A549 (cell line): Measurements from ENCODE around the gene GAK. TPM values are rescaled to one million over a fixed set of nuclear protein-coding genes. Genes with fewer than 3 reads are reported as not detected.
A peak's percentile ranks its signal among the peaks of the same experiment; 100 is the strongest.

ENCODE experiments used
- ATAC-seq, 2 experiments: fragments of 200-7000 bp in 1 of 2; fragments of >200 bp in 1 of 2; cut with Nextera tagmentation in 1 of 2; cut with Tn5 transposase in 1 of 2; 3 replicates each; pipeline versions ENCODE4 v1.8.0 to v1.9.1; 2018 to 2020; ENCODE audit warnings: mild to moderate bottlenecking in 1 of 2, moderate library complexity in 1 of 2
- CTCF ChIA-PET: fragments of 300-600 bp; sonication (Branson Sonifier 250); formaldehyde crosslinking; extraction: SDS; loops from one replicate; lab custom pipeline; 2021; ENCODE audit warnings: antibody characterized with exemption, inconsistent platforms; lab: Yijun Ruan, JAX
- POLR2A ChIA-PET: fragments of 350-600 bp; formaldehyde crosslinking; extraction: SDS; loops from one replicate; lab custom pipeline; 2021; ENCODE audit warnings: antibody characterized with exemption, inconsistent platforms; lab: Yijun Ruan, JAX
- DNase-seq, 2 experiments: peaks; one replicate each; pipeline versions ENCODE4 v3.0.0 to v3.0.0-alpha.2; 2011 to 2016; ENCODE audit warnings: low read depth in 1 of 2, low spot score in 1 of 2
- FAIRE-seq: peaks from 2 replicates; lab custom pipeline; 2011; peaks lifted over from hg19 to GRCh38; lab: Jason Lieb, UNC
- H3K27ac ChIP-seq, 2 experiments: fragments of >200 bp; sonication (Bioruptor Twin); formaldehyde crosslinking; 3 replicates each; pipeline ENCODE4 v1.5.1; 2016 to 2017
- H3K4me1 ChIP-seq: fragments of >200 bp; sonication (Bioruptor Twin); formaldehyde crosslinking; 3 replicates; pipeline ENCODE4 v1.6.1; 2016
- H3K4me2 ChIP-seq: fragments of >200 bp; sonication (Bioruptor Twin); formaldehyde crosslinking; 3 replicates; pipeline ENCODE4 v1.6.1; 2016
- H3K4me3 ChIP-seq: fragments of >200 bp; sonication (Bioruptor Twin); formaldehyde crosslinking; 3 replicates; pipeline ENCODE4 v1.5.1; 2016
- H3K9me3 ChIP-seq: fragments of >200 bp; sonication (Bioruptor Twin); formaldehyde crosslinking; 3 replicates; pipeline ENCODE4 v1.6.1; 2016
- BHLHE40 ChIP-seq: IDR thresholded peaks from 2 replicates; pipeline ENCODE4 v1.6.1; 2012; ENCODE audit warnings: low read depth, low read length, inconsistent platforms
- CEBPB ChIP-seq, 2 experiments: fragments of >200 bp in 1 of 2; sonication (Bioruptor Twin) in 1 of 2; formaldehyde crosslinking in 1 of 2; IDR thresholded peaks; 2 replicates each; pipeline ENCODE4 v1.6.1; 2012 to 2016
- CHD4 ChIP-seq: fragments of 200-600 bp; sonication (generic); IDR thresholded peaks from 2 replicates; pipeline ENCODE4 v1.6.1; 2016; ENCODE audit warnings: antibody characterized with exemption, mild to moderate bottlenecking, borderline replicate concordance
- EHF ChIP-seq: fragments of 250-450 bp; sonication (Bioruptor Pico); IDR thresholded peaks from 2 replicates; pipeline ENCODE4 v1.5.0; 2020; ENCODE audit warnings: mild to moderate bottlenecking
- EP300 ChIP-seq, 2 experiments: fragments of >200 bp; sonication (Bioruptor Twin); formaldehyde crosslinking; IDR thresholded peaks; 2 replicates in 1 of 2; 3 replicates in 1 of 2; pipeline ENCODE4 v1.6.1; 2016 to 2017
- ESRRA ChIP-seq: fragments of 150-350 bp; IDR thresholded peaks from 2 replicates; pipeline ENCODE4 v1.6.1; 2014; ENCODE audit warnings: mild to moderate bottlenecking, low read length, borderline replicate concordance
- FOSL2 ChIP-seq, 2 experiments: fragments of 450-650 bp in 1 of 2; fragments of >200 bp in 1 of 2; sonication (Bioruptor Twin) in 1 of 2; formaldehyde crosslinking; IDR thresholded peaks; 2 replicates each; pipeline versions ENCODE4 v1.5.0 to v1.6.1; 2016 to 2020; ENCODE audit warnings: mild to moderate bottlenecking in 1 of 2, moderate library complexity in 1 of 2
- FOXS1 ChIP-seq: fragments of 250-450 bp; sonication (Bioruptor Pico); IDR thresholded peaks from 2 replicates; pipeline ENCODE4 v1.5.0; 2020; ENCODE audit warnings: mild to moderate bottlenecking, moderate library complexity
- HOXA7 ChIP-seq: fragments of 250-450 bp; sonication (Bioruptor Pico); IDR thresholded peaks from 2 replicates; pipeline ENCODE4 v1.5.0; 2020; ENCODE audit warnings: mild to moderate bottlenecking, moderate library complexity
- JUN ChIP-seq, 2 experiments: fragments of >200 bp; sonication (Bioruptor Twin); formaldehyde crosslinking; IDR thresholded peaks; 2 replicates in 1 of 2; 3 replicates in 1 of 2; pipeline ENCODE4 v1.6.1; 2016 to 2017
- KDM1A ChIP-seq: fragments of 200-600 bp; sonication (generic); IDR thresholded peaks from 2 replicates; pipeline ENCODE4 v1.6.1; 2016; ENCODE audit warnings: low read depth, mild to moderate bottlenecking
- MAFK ChIP-seq: fragments of 450-650 bp; IDR thresholded peaks from 2 replicates; pipeline ENCODE4 v1.6.1; 2014; ENCODE audit not compliant: partially characterized antibody
- MAZ ChIP-seq: fragments of 150-350 bp; IDR thresholded peaks from 2 replicates; pipeline ENCODE4 v1.6.1; 2014; ENCODE audit warnings: antibody characterized with exemption, low read depth, low read length, borderline replicate concordance
- POLR2A ChIP-seq: IDR thresholded peaks from 2 replicates; pipeline ENCODE4 v1.6.1; 2012; ENCODE audit warnings: mild to moderate bottlenecking, low read length
- RAD21 ChIP-seq, 2 experiments: fragments of >200 bp in 1 of 2; sonication (Bioruptor Twin) in 1 of 2; formaldehyde crosslinking in 1 of 2; IDR thresholded peaks in 1 of 2; conservative IDR thresholded peaks in 1 of 2; 2 replicates in 1 of 2; 3 replicates in 1 of 2; pipeline ENCODE4 v1.6.1; 2012 to 2018; ENCODE audit warnings: inconsistent platforms in 1 of 2
- RCOR1 ChIP-seq: fragments of 150-350 bp; IDR thresholded peaks from 2 replicates; pipeline ENCODE4 v1.6.1; 2014; ENCODE audit warnings: antibody characterized with exemption, low read length, low read depth
- RFX5 ChIP-seq: fragments of 450-650 bp; IDR thresholded peaks from 2 replicates; pipeline ENCODE4 v1.7.1; 2014; ENCODE audit warnings: antibody characterized with exemption, mild to moderate bottlenecking, moderate library complexity
- RNF2 ChIP-seq: fragments of 200-600 bp; sonication (generic); IDR thresholded peaks from 2 replicates; pipeline ENCODE4 v1.6.1; 2016; ENCODE audit warnings: low read depth, mild to moderate bottlenecking, antibody characterized with exemption, moderate library complexity, borderline replicate concordance
- SMC3 ChIP-seq: fragments of >200 bp; sonication (Bioruptor Twin); formaldehyde crosslinking; IDR thresholded peaks from 3 replicates; pipeline ENCODE4 v1.6.1; 2018; ENCODE audit warnings: inconsistent platforms
- TFCP2L1 ChIP-seq: fragments of 250-450 bp; sonication (Bioruptor Pico); IDR thresholded peaks from 2 replicates; pipeline ENCODE4 v1.5.0; 2021; ENCODE audit warnings: mild to moderate bottlenecking
- ZFP36 ChIP-seq: fragments of 450-650 bp; IDR thresholded peaks from 2 replicates; pipeline ENCODE4 v1.6.1; 2014; ENCODE audit warnings: borderline replicate concordance; ENCODE audit not compliant: partially characterized antibody
- WGBS: methylation state at CpG from one replicate; pipeline ENCODE4 v1.1.6; 2017; ENCODE audit errors: missing lambda C conversion rate; 5-methylcytosine and 5-hydroxymethylcytosine counted together
- polyA plus RNA-seq, 4 experiments: library from polyadenylated mRNA; depleted of rRNA in 3 of 4; stranded (reverse); fragments of >200 nt; fragmentation: RNase III in 1 of 4; extraction: RNeasy Plus Mini Kit Qiagen cat#74134 plus additional on column Dnase treatment in 1 of 4; gene quantifications; 2 replicates in 3 of 4; 3 replicates in 1 of 4; pipeline ENCODE4 v1.2.3, GENCODE V29; 2011 to 2017
- TF ChIP-seq, protein P1 (sequence below): fragments of 450-650 bp; IDR thresholded peaks from 2 replicates; pipeline ENCODE4 v1.6.1; 2014; ENCODE audit warnings: antibody characterized with exemption
- TF ChIP-seq, protein P2 (sequence below): IDR thresholded peaks from 2 replicates; pipeline ENCODE4 v1.6.1; 2012

The GAK gene
- polyA plus RNA-seq, 2 of the 4 experiments (the other 2 are of a cell fraction), result 13.8 to 34.3 TPM

DNA sequence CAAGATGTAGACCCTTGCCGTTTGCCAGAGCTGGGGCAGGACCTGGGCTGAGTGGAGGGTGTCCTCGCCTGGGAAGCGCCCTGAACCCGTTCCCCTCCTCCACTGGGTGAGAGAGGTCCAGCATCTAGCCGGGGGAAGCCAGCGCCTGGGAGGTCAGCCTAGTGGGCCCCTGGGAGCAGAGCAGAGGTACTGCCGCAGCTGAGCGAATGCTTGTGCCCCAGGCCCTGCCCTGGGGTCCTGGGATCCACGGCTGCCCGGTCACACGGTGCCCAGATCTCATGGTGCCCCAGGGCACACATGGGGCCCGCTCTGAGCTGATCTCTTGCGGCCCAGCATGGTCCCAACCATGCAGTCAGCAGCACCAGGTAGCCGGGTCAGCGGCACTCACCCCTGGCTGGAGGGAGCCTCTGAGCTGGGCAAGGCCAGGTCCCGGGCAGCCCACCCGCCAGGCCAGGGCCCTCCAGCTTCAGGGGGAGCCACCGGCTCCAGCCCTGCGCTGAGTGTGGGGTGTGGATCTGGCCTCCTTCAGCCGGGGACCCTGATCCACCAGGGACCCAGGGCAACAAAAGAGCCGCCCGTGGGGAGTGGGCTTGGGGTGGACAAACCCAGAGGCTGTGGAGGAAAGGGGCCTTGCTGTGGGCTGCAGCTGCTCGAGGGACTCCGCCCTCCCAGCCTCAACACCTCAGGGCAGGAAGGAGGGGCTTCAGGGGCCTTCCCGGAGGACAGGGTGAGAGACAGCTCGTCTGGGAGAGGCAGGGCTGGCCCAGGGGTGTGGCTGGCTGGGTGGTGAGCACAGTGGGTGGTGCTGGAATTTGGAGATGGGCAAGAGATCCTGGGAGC is 102.1 kb downstream of the GAK start:
- no peak for FAIRE-seq
- ChIA-PET POLR2A (no interaction called here), CTCF (interaction anchor here (0.6 to 1.0 kb wide), 3 partner anchors 10 to 525 kb away, joined by 3 to 6 read pairs (median 3); no protein-coding TSS in a partner anchor)
- Histone ChIP-seq H3K9me3 (no peaks in the 10 kb centered on the region), H3K4me1 (peaks cover 4% of the 10 kb centered on the region; the same call in 1 of the 3 replicates), H3K4me2 (no peak overlapping the region), H3K27ac (no peak overlapping the region), H3K4me3 (no peak overlapping the region)
- no peak for TF ChIP-seq EP300 (IDR thresholded peaks at IDR 0.05)
- 69% methylated on average over 8 of the region's 26 CpGs for WGBS
- no peak for DNase-seq
- no peak for ATAC-seq

DNA sequence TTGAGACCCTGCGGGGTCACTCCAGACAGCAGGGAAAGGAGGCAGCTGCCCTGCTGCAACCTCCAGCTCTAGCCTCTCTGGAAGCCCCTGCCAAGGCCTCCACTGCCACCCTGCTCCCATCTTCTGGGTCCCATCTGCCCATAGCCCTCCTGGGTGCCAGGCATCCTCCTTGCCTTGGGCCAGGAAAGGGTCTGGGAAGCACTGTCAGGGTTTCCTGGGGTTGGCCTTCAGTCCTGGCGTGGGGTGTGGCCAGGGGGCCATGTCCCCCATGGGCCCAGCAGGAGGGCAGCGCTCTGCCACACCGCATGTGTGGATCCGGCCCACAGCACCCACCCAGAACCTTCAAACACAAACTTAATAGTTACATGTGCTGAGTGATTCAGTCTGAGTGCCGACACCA is 102.8 kb downstream of the GAK start:
- ChIA-PET CTCF (interaction anchor here (1.0 kb wide), 1 partner anchor 9 kb away, joined by 3 read pairs; no protein-coding TSS in a partner anchor), POLR2A (no interaction called here)
- Histone ChIP-seq H3K9me3 (no peaks in the 10 kb centered on the region), H3K4me1 (peaks cover 5% of the 10 kb centered on the region; the same call in 1 of the 3 replicates)
- TF ChIP-seq TFCP2L1 (CRISPR knock-in tag) (no peak), EP300 (IDR thresholded peaks at IDR 0.05) (no peak), JUN (IDR thresholded peaks at IDR 0.05) (no peak), HOXA7 (CRISPR knock-in tag) (no peak), KDM1A (no peak), POLR2A (no peak), CEBPB (IDR thresholded peaks at IDR 0.05) (no peak), FOXS1 (no peak), RAD21 (conservative IDR thresholded peaks at IDR 0.05 in 1 of 2, IDR thresholded peaks at IDR 0.05 in 1 of 2) (no peak), ZFP36 (no peak), RCOR1 (no peak), ESRRA (no peak), MAZ (no peak), CHD4 (no peak), BHLHE40 (no peak), EHF (no peak), FOSL2 (IDR thresholded peaks at IDR 0.05) (no peak), FOSL2 (CRISPR knock-in tag; IDR thresholded peaks at IDR 0.05) (no peak), RFX5 (no peak)
- TF ChIP-seq, protein P1, sequence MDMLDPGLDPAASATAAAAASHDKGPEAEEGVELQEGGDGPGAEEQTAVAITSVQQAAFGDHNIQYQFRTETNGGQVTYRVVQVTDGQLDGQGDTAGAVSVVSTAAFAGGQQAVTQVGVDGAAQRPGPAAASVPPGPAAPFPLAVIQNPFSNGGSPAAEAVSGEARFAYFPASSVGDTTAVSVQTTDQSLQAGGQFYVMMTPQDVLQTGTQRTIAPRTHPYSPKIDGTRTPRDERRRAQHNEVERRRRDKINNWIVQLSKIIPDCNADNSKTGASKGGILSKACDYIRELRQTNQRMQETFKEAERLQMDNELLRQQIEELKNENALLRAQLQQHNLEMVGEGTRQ, result no peak
- TF ChIP-seq, all 56 proteins: peak for 0
- 100% methylated on average over 2 of the region's 6 CpGs for WGBS
- FAIRE-seq, result no peak
- Histone ChIP-seq H3K4me2 (no peak overlapping the region), H3K27ac (no peak overlapping the region), H3K4me3 (no peak overlapping the region)
- no peak for DNase-seq
- ATAC-seq, result peak; percentile 7 to 12; a peak in 3 of 6 replicates

DNA sequence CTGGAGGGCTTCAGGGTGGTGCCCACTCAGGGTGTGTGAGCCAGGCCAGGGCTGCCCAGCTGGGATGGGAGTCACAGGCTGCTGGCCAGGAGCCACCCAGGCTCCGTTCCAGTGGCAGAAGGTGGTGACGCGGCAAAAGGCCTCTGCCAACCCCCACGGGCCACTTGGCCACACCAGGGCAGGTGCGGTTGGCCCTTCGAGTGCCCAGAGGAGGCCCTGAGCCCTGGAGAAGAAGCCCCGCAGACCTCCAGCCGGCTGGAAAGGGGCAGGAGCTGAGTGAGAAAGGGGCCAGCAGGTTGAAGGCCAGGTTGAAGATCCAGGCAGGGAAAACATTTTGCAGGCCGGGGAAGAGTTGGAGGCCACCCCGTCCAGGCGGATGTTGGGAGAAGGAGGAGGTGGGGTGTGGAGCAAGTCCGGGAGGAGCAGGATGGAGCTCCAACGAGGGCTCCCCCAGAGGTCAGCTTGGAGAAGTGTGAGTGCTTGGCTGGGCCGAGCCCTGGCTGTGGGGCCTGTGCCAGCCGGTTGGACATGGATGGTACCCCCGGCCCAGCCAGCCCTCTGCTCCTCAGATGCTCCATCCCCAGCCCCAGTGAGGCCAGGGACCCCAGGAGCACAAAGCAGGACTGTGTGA is 103.4 kb downstream of the GAK start:
- ATAC-seq (peak; percentile 74 to 88), FAIRE-seq (no peak)
- Histone ChIP-seq H3K9me3 (no peaks in the 10 kb centered on the region), H3K4me1 (peaks cover 5% of the 10 kb centered on the region; the same call in 1 of the 3 replicates)
- TF ChIP-seq RNF2 (no peak), ZFP36 (no peak), SMC3 (no peak), MAFK (no peak), TFCP2L1 (CRISPR knock-in tag) (no peak)
- TF ChIP-seq, protein P2, sequence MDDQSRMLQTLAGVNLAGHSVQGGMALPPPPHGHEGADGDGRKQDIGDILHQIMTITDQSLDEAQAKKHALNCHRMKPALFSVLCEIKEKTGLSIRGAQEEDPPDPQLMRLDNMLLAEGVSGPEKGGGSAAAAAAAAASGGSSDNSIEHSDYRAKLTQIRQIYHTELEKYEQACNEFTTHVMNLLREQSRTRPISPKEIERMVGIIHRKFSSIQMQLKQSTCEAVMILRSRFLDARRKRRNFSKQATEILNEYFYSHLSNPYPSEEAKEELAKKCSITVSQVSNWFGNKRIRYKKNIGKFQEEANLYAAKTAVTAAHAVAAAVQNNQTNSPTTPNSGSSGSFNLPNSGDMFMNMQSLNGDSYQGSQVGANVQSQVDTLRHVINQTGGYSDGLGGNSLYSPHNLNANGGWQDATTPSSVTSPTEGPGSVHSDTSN, result no peak
- TF ChIP-seq, all 56 proteins: peak for 0
- peak; percentile 39 to 48 for DNase-seq
- Histone ChIP-seq H3K4me2 (no peak overlapping the region), H3K27ac (no peak overlapping the region), H3K4me3 (no peak overlapping the region)
- ChIA-PET POLR2A (no interaction called here), CTCF (no interaction called here)
- 34% methylated on average over 8 of the region's 16 CpGs for WGBS
